ENCODE measurements around the gene NGFR. TPM values are rescaled to one million over a fixed set of nuclear protein-coding genes. Genes with fewer than 3 reads are reported as not detected.
A peak's percentile ranks its signal among the peaks of the same experiment; 100 is the strongest.

The NGFR gene
- total RNA-seq, 1 experiment from 2014 or later: 11.3 TPM

GRCh38 chr17:49523706-49524472, 28.8 kb downstream of the NGFR start:
- ATAC-seq (no peak), DNase-seq (ENCODE audit: low spot score) (peak; percentile 9)
- CTCF ChIA-PET: interaction anchor here (0.6 to 6.2 kb wide), 5 partner anchors 9 to 177 kb away, joined by 3 to 33 read pairs (median 5); no protein-coding TSS in a partner anchor
- POLR2A ChIA-PET: interaction anchor here (0.6 kb wide), 1 partner anchor 276 kb away, joined by 5 read pairs; no protein-coding TSS in a partner anchor
- H3K27ac Mint-ChIP-seq: no peak overlapping the region
- H3K4me1 Mint-ChIP-seq: peaks cover 3% of the 10 kb centered on the region; the same call in 1 of the 2 replicates
- no peaks in the 10 kb centered on the region; the same call in 1 of the 2 replicates for H3K27me3 Mint-ChIP-seq (ENCODE audit: low read depth)
- TF ChIP-seq FOXP1 (CRISPR knock-in tag; IDR thresholded peaks at IDR 0.05; ENCODE audit: borderline replicate concordance) (no peak), CTCF (IDR thresholded peaks at IDR 0.05) (no peak), ZBTB43 (CRISPR knock-in tag; IDR thresholded peaks at IDR 0.05) (no peak), ATF1 (CRISPR knock-in tag; IDR thresholded peaks at IDR 0.05) (no peak), ZNF317 (CRISPR knock-in tag; IDR thresholded peaks at IDR 0.05; ENCODE audit: borderline replicate concordance, low read depth) (no peak), NR1H2 (CRISPR knock-in tag; IDR thresholded peaks at IDR 0.05) (no peak), FOXJ3 (CRISPR knock-in tag; IDR thresholded peaks at IDR 0.05; ENCODE audit: borderline replicate concordance) (no peak), CDX4 (CRISPR knock-in tag; IDR thresholded peaks at IDR 0.05; ENCODE audit: borderline replicate concordance) (no peak), KAT7 (CRISPR knock-in tag; IDR thresholded peaks at IDR 0.05; ENCODE audit: borderline replicate concordance) (no peak), AFF4 (CRISPR knock-in tag; IDR thresholded peaks at IDR 0.05; ENCODE audit: borderline replicate concordance) (no peak), MAX (CRISPR knock-in tag; IDR thresholded peaks at IDR 0.05) (no peak), ZNF423 (CRISPR knock-in tag; IDR thresholded peaks at IDR 0.05) (no peak), NR2C2 (CRISPR knock-in tag; IDR thresholded peaks at IDR 0.05) (no peak)
- H3K9me3 Mint-ChIP-seq: no peaks in the 10 kb centered on the region
- H3K4me3 Mint-ChIP-seq: no peak overlapping the region
- H3K36me3 Mint-ChIP-seq: no peaks in the 10 kb centered on the region

GRCh38 chr17:49524473-49525359, 29.6 kb downstream of the NGFR start:
- Mint-ChIP-seq H3K36me3 (no peaks in the 10 kb centered on the region), H3K4me1 (peaks cover 3% of the 10 kb centered on the region; the same call in 1 of the 2 replicates), H3K9me3 (no peaks in the 10 kb centered on the region), H3K4me3 (no peak overlapping the region), H3K27me3 (ENCODE audit: low read depth) (no peaks in the 10 kb centered on the region; the same call in 1 of the 2 replicates), H3K27ac (no peak overlapping the region)
- ATAC-seq (no peak), DNase-seq (ENCODE audit: low spot score) (peak; percentile 5)
- POLR2A ChIA-PET: no interaction called here
- TF ChIP-seq ZMAT4 (CRISPR knock-in tag; IDR thresholded peaks at IDR 0.05) (no peak), ZNF281 (CRISPR knock-in tag; IDR thresholded peaks at IDR 0.05) (no peak), ZNF396 (CRISPR knock-in tag; IDR thresholded peaks at IDR 0.05; ENCODE audit: borderline replicate concordance) (no peak), ZBTB43 (CRISPR knock-in tag; IDR thresholded peaks at IDR 0.05) (no peak), ZNF317 (CRISPR knock-in tag; IDR thresholded peaks at IDR 0.05; ENCODE audit: borderline replicate concordance, low read depth) (no peak), MXD4 (CRISPR knock-in tag; IDR thresholded peaks at IDR 0.05; ENCODE audit: borderline replicate concordance) (no peak)
- CTCF ChIA-PET: interaction anchor here (0.6 to 6.2 kb wide), 6 partner anchors 10 to 177 kb away, joined by 3 to 33 read pairs (median 4); no protein-coding TSS in a partner anchor

All from WTC11 (cell line).